HG03354 (cell line): ENCODE measurements around the gene SLC36A1.

Experiments used
- ATAC-seq: cut with Tn5 transposase; IDR thresholded peaks from one replicate; pipeline ENCODE4 v1.9.1; 2021; ENCODE audit warnings: mild to moderate bottlenecking; ENCODE audit not compliant: unreplicated experiment, poor library complexity, severe bottlenecking

The SLC36A1 gene

GRCh38 chr5:151522226-151522625 lies 74.8 kb downstream of the SLC36A1 start:
- ATAC-seq: no peak

GRCh38 chr5:151523335-151523734 lies 75.9 kb downstream of the SLC36A1 start:
- ATAC-seq: peak; percentile 97

GRCh38 chr5:151528153-151528552 lies 80.8 kb downstream of the SLC36A1 start:
- no peak for ATAC-seq

- ATAC-seq: no peak
Observed at GRCh38 chr5:151528996-151529395, 81.6 kb downstream of the SLC36A1 start.

GRCh38 chr5:151531581-151531980 lies 84.2 kb downstream of the SLC36A1 start:
- ATAC-seq: no peak

GRCh38 chr5:151532416-151532815 lies 85.0 kb downstream of the SLC36A1 start:
- ATAC-seq: no peak

- ATAC-seq: no peak
Observed at GRCh38 chr5:151534350-151534749, 86.9 kb downstream of the SLC36A1 start.

- ATAC-seq: no peak
Observed at GRCh38 chr5:151537044-151537443, 89.6 kb downstream of the SLC36A1 start.

- no peak for ATAC-seq
Observed at GRCh38 chr5:151541571-151541970, 94.2 kb downstream of the SLC36A1 start.
